Caco-2 (cell line): ENCODE measurements around the gene CNKSR3. TPM values are rescaled to one million over a fixed set of nuclear protein-coding genes. Genes with fewer than 3 reads are reported as not detected.

Experiments used
- BruUV-seq: library from RNA; stranded (reverse); fragments of 400-500 nt; replicated peaks from 2 replicates; lab custom pipeline; 2021; lab: Mats Ljungman, UMichigan
- CTCF ChIA-PET: fragments of 300-600 bp; sonication (Branson Sonifier 250); formaldehyde crosslinking; loops from one replicate; lab custom pipeline; 2022; ENCODE audit warnings: antibody characterized with exemption; lab: Charles Lee
- POLR2A ChIA-PET: fragments of 300-600 bp; sonication (Branson Sonifier 250); formaldehyde crosslinking; loops from one replicate; lab custom pipeline; 2022; ENCODE audit warnings: antibody characterized with exemption; lab: Charles Lee
- DNase-seq, 2 experiments: peaks; one replicate each; pipeline versions ENCODE4 v3.0.0 to v3.0.0-alpha.2; 2020 to 2022
- H3K27me3 ChIP-seq: replicated peaks from 2 replicates; pipeline ENCODE4 v1.6.0; 2011; ENCODE audit warnings: low read length; ENCODE audit not compliant: control insufficient read depth, insufficient read depth
- H3K36me3 ChIP-seq: 2 replicates; pipeline ENCODE4 v1.5.1; 2011; ENCODE audit warnings: low read length; ENCODE audit not compliant: control insufficient read depth, insufficient read depth
- H3K4me1 ChIP-seq: fragments of 250-450 bp; sonication (Bioruptor Pico); 2 replicates; pipeline ENCODE4 v1.5.1; 2020; ENCODE audit warnings: mild to moderate bottlenecking
- H3K4me3 ChIP-seq: 2 replicates; pipeline ENCODE4 v1.5.1; 2011; ENCODE audit warnings: low read depth, mild to moderate bottlenecking, control low read depth, low read length
- H3K9me3 ChIP-seq: fragments of 250-450 bp; sonication (Bioruptor Pico); 2 replicates; pipeline ENCODE4 v1.5.1; 2020; ENCODE audit warnings: mild to moderate bottlenecking, moderate library complexity
- H3K27ac Mint-ChIP-seq: one replicate; pipeline ENCODE4 v1.8.0; 2022; ENCODE audit warnings: mixed read lengths; ENCODE audit not compliant: unreplicated experiment
- H3K27me3 Mint-ChIP-seq: one replicate; pipeline ENCODE4 v1.8.0; 2022; ENCODE audit warnings: mixed read lengths; ENCODE audit not compliant: insufficient read depth, unreplicated experiment
- H3K36me3 Mint-ChIP-seq: one replicate; pipeline ENCODE4 v1.8.0; 2022; ENCODE audit warnings: mild to moderate bottlenecking, mixed read lengths; ENCODE audit not compliant: insufficient read depth, unreplicated experiment
- H3K4me1 Mint-ChIP-seq: one replicate; pipeline ENCODE4 v1.8.0; 2022; ENCODE audit warnings: low read depth, mixed read lengths; ENCODE audit not compliant: unreplicated experiment
- H3K4me3 Mint-ChIP-seq: one replicate; pipeline ENCODE4 v1.8.0; 2022; ENCODE audit warnings: mild to moderate bottlenecking, moderate library complexity, mixed read lengths; ENCODE audit not compliant: unreplicated experiment
- H3K9me3 Mint-ChIP-seq: one replicate; pipeline ENCODE4 v1.8.0; 2022; ENCODE audit warnings: mixed read lengths; ENCODE audit not compliant: unreplicated experiment
- CTCF ChIP-seq, 2 experiments: fragments of 200-600 bp in 1 of 2; IDR thresholded peaks; 1 replicate in 1 of 2; 2 replicates in 1 of 2; pipeline versions ENCODE4 v1.5.1 to v1.8.0; 2011 to 2022; ENCODE audit warnings: antibody characterized with exemption in 1 of 2, control low read depth in 1 of 2, inconsistent platforms in 1 of 2, low read depth in 1 of 2, low read length in 1 of 2, mild to moderate bottlenecking in 1 of 2, moderate library complexity in 1 of 2; ENCODE audit not compliant: insufficient read depth in 1 of 2, severe bottlenecking in 1 of 2, unreplicated experiment in 1 of 2
- intact Hi-C: fragments of 100-400 bp; cut with micrococcal nuclease; formaldehyde crosslinking; loops from one replicate; pipeline ENCODE4 v1.10.0; 2022; ENCODE audit not compliant: unreplicated experiment
- total RNA-seq: library from RNA; stranded (reverse); gene quantifications from 2 replicates; pipeline ENCODE4 v1.2.3, GENCODE V29; 2022

CNKSR3 gene
- total RNA-seq, 1 experiment from 2014 or later, result 33.1 TPM

GRCh38 chr6:154411076-154411475, 99.4 kb downstream of the CNKSR3 start:
- Histone ChIP-seq H3K27me3 (no peaks in the 10 kb centered on the region), H3K36me3 (no peaks in the 10 kb centered on the region; the same call in none of the 2 replicates), H3K4me3 (no peak overlapping the region), H3K4me1 (0 out of 2 replicates have a peak, but pooled peaks cover 4% of the 10 kb centered on the region), H3K9me3 (no peaks in the 10 kb centered on the region; the same call in 1 of the 2 replicates)
- Mint-ChIP-seq H3K4me1 (no peaks in the 10 kb centered on the region), H3K27ac (no peak overlapping the region), H3K36me3 (peaks cover 80% of the 10 kb centered on the region), H3K4me3 (no peak overlapping the region), H3K9me3 (no peaks in the 10 kb centered on the region), H3K27me3 (no peaks in the 10 kb centered on the region)
- TF ChIP-seq CTCF (IDR thresholded peaks at IDR 0.05; ENCODE audit: insufficient read depth in 1 of 2, low read depth in 1 of 2, low read length in 1 of 2, severe bottlenecking in 1 of 2, unreplicated experiment in 1 of 2), result no peak
- CTCF ChIA-PET, result no interaction called here
- POLR2A ChIA-PET, result no interaction called here
- intact Hi-C loops, result no loop called here
- BruUV-seq, result no TSS peak
- DNase-seq, result no peak

- Mint-ChIP-seq H3K27ac (no peak overlapping the region), H3K27me3 (no peaks in the 10 kb centered on the region), H3K36me3 (peaks cover 80% of the 10 kb centered on the region), H3K4me1 (no peaks in the 10 kb centered on the region), H3K4me3 (no peak overlapping the region), H3K9me3 (no peaks in the 10 kb centered on the region)
- Histone ChIP-seq H3K4me1 (0 out of 2 replicates have a peak, but pooled peaks cover 4% of the 10 kb centered on the region), H3K27me3 (no peaks in the 10 kb centered on the region), H3K9me3 (no peaks in the 10 kb centered on the region; the same call in 1 of the 2 replicates), H3K4me3 (no peak overlapping the region), H3K36me3 (no peaks in the 10 kb centered on the region; the same call in none of the 2 replicates)
- POLR2A ChIA-PET, result no interaction called here
- intact Hi-C loops, result no loop called here
- DNase-seq, result no peak
- no TSS peak for BruUV-seq
- CTCF ChIA-PET, result no interaction called here
- TF ChIP-seq CTCF (IDR thresholded peaks at IDR 0.05; ENCODE audit: insufficient read depth in 1 of 2, low read depth in 1 of 2, low read length in 1 of 2, severe bottlenecking in 1 of 2, unreplicated experiment in 1 of 2), result no peak
Observed at GRCh38 chr6:154410619-154411072, 99.8 kb downstream of the CNKSR3 start.

- no peaks in the 10 kb centered on the region for H3K4me1 ChIP-seq
- no peaks in the 10 kb centered on the region for H3K4me1 Mint-ChIP-seq
- BruUV-seq, result no TSS peak
- DNase-seq, result no peak
- intact Hi-C loops, result no loop called here
- no peaks in the 10 kb centered on the region; the same call in none of the 2 replicates for H3K36me3 ChIP-seq
- H3K27me3 ChIP-seq, result no peaks in the 10 kb centered on the region
- no peaks in the 10 kb centered on the region for H3K9me3 ChIP-seq
- no peak overlapping the region for H3K4me3 ChIP-seq
- ChIA-PET POLR2A (no interaction called here), CTCF (no interaction called here)
- H3K27ac Mint-ChIP-seq, result no peak overlapping the region
- no peaks in the 10 kb centered on the region for H3K27me3 Mint-ChIP-seq
- H3K36me3 Mint-ChIP-seq, result peaks cover 84% of the 10 kb centered on the region
- no peak for TF ChIP-seq CTCF (IDR thresholded peaks at IDR 0.05; ENCODE audit: insufficient read depth in 1 of 2, low read depth in 1 of 2, low read length in 1 of 2, severe bottlenecking in 1 of 2, unreplicated experiment in 1 of 2)
- no peaks in the 10 kb centered on the region for H3K9me3 Mint-ChIP-seq
- H3K4me3 Mint-ChIP-seq, result no peak overlapping the region
Observed at GRCh38 chr6:154408891-154409500, 101.5 kb downstream of the CNKSR3 start.
